K562 (cell line): Measurements from ENCODE around the gene RPL26. TPM values are rescaled to one million over a fixed set of nuclear protein-coding genes. Genes with fewer than 3 reads are reported as not detected.

Experiments
- ATAC-seq: fragments of 200-7000 bp; cut with Tn5 transposase; 3 replicates; pipeline ENCODE4 v1.9.1; 2020; ENCODE audit warnings: moderate library complexity
- BruUV-seq: library from RNA; stranded (reverse); fragments of 400-500 nt; replicated peaks from 2 replicates; lab custom pipeline; 2021; lab: Mats Ljungman, UMichigan
- CTCF ChIA-PET: fragments of 300-600 bp; formaldehyde crosslinking; extraction: SDS; loops from one replicate; lab custom pipeline; 2021; ENCODE audit warnings: low intra/inter-chr PET ratio; lab: Yijun Ruan, JAX
- POLR2A ChIA-PET: fragments of 300-600, 350-650 bp; sonication (Branson Sonifier 250); formaldehyde crosslinking; extraction: SDS; loops from one replicate; lab custom pipeline; 2021; ENCODE audit warnings: antibody characterized with exemption, inconsistent platforms; lab: Yijun Ruan, JAX
- DNase-seq, 4 experiments: peaks; one replicate each; pipeline versions ENCODE4 v3.0.0 to v3.0.0-alpha.2; 2011 to 2018; ENCODE audit warnings: low spot score in 3 of 4, mixed read lengths in 3 of 4; ENCODE audit errors: extremely low read depth in 1 of 4
- FAIRE-seq: peaks from 2 replicates; lab custom pipeline; 2011; peaks lifted over from hg19 to GRCh38; lab: Jason Lieb, UNC
- H2AFZ ChIP-seq: 2 replicates; pipeline ENCODE4 v1.6.0; 2011; ENCODE audit warnings: low read depth, low read length, control low read depth, inconsistent platforms
- H3K27ac ChIP-seq: fragments of 200-600 bp; 3 replicates; pipeline ENCODE4 v1.8.0; 2011; ENCODE audit warnings: low read depth, mild to moderate bottlenecking, control low read depth, inconsistent platforms, low read length, moderate library complexity, mixed read lengths; ENCODE audit errors: extremely low read depth
- H3K27me3 ChIP-seq, 2 experiments: fragments of 300-600 bp in 1 of 2; 2 replicates in 1 of 2; 3 replicates in 1 of 2; pipeline versions ENCODE4 v1.6.0 to v1.8.0; 2011; ENCODE audit warnings: inconsistent platforms in 2 of 2, low read length in 2 of 2, mild to moderate bottlenecking in 1 of 2, mixed read lengths in 1 of 2, moderate library complexity in 1 of 2; ENCODE audit not compliant: control insufficient read depth in 2 of 2, insufficient read depth in 2 of 2
- H3K36me3 ChIP-seq: fragments of 300-600 bp; 3 replicates; pipeline ENCODE4 v1.8.0; 2011; ENCODE audit warnings: mild to moderate bottlenecking, low read length, inconsistent platforms; ENCODE audit not compliant: control insufficient read depth, insufficient read depth
- H3K4me1 ChIP-seq, 2 experiments: fragments of 200-600 bp in 1 of 2; replicated peaks in 1 of 2; 2 replicates in 1 of 2; 3 replicates in 1 of 2; pipeline versions ENCODE4 v1.5.1 to v1.8.0; 2011; ENCODE audit warnings: inconsistent platforms in 2 of 2, low read length in 2 of 2, mild to moderate bottlenecking in 1 of 2, mixed read lengths in 1 of 2, moderate library complexity in 1 of 2; ENCODE audit not compliant: control insufficient read depth in 2 of 2, insufficient read depth in 2 of 2
- H3K4me2 ChIP-seq: 2 replicates; pipeline ENCODE4 v1.6.1; 2011; ENCODE audit warnings: low read length, control low read depth, inconsistent platforms, mixed read lengths; ENCODE audit not compliant: insufficient read depth
- H3K4me3 ChIP-seq: fragments of 200-600 bp; sonication (generic), shearing (Covaris generic); 2 replicates; pipeline ENCODE4 v1.5.1; 2016; ENCODE audit warnings: control low read depth, inconsistent platforms
- H3K79me2 ChIP-seq: fragments of 200-600 bp; 3 replicates; pipeline ENCODE4 v1.8.0; 2011; ENCODE audit warnings: low read length, inconsistent platforms; ENCODE audit not compliant: control insufficient read depth, insufficient read depth
- H3K9ac ChIP-seq, 2 experiments: 2 replicates each; pipeline versions ENCODE4 v1.6.0 to v1.6.1; 2011; ENCODE audit warnings: low read depth in 2 of 2, low read length in 2 of 2, control low read depth in 1 of 2, inconsistent platforms in 1 of 2, mild to moderate bottlenecking in 1 of 2, mixed read lengths in 1 of 2; ENCODE audit not compliant: insufficient read depth in 1 of 2
- H3K9me1 ChIP-seq: one replicate; pipeline ENCODE4 v1.6.0; 2011; ENCODE audit warnings: inconsistent platforms, mild to moderate bottlenecking, low read length, moderate library complexity; ENCODE audit not compliant: control insufficient read depth, insufficient read depth
- H3K9me3 ChIP-seq: replicated peaks from 2 replicates; pipeline ENCODE4 v1.5.1; 2011; ENCODE audit warnings: low read depth, low read length, inconsistent platforms; ENCODE audit not compliant: control insufficient read depth, insufficient read depth
- H4K20me1 ChIP-seq: replicated peaks from 2 replicates; pipeline ENCODE4 v1.6.1; 2011; ENCODE audit warnings: low read length, inconsistent platforms, mixed read lengths; ENCODE audit not compliant: control insufficient read depth, insufficient read depth
- ADNP ChIP-seq: fragments of 200-800 bp; sonication (Bioruptor generic); IDR thresholded peaks from 2 replicates; pipeline ENCODE4 v1.6.1; 2016; ENCODE audit warnings: missing genetic modification characterization, missing compliant biosample characterization
- BCOR ChIP-seq: fragments of 450-650 bp; IDR thresholded peaks from 2 replicates; pipeline ENCODE4 v1.6.1; 2016
- CBX1 ChIP-seq: sonication (generic); IDR thresholded peaks from 2 replicates; pipeline ENCODE4 v1.6.1; 2016; ENCODE audit warnings: antibody characterized with exemption, low read depth, mild to moderate bottlenecking
- ESRRA ChIP-seq: fragments of 450-650 bp; IDR thresholded peaks from 2 replicates; pipeline ENCODE4 v1.6.1; 2014; ENCODE audit warnings: low read depth, mild to moderate bottlenecking, moderate library complexity, borderline replicate concordance
- HDAC2 ChIP-seq: fragments of 450-650 bp; IDR thresholded peaks from 2 replicates; pipeline ENCODE4 v1.6.1; 2016; ENCODE audit warnings: mild to moderate bottlenecking
- KDM1A ChIP-seq, 2 experiments: fragments of 450-650 bp; IDR thresholded peaks; 2 replicates each; pipeline ENCODE4 v1.6.1; 2016; ENCODE audit warnings: mild to moderate bottlenecking in 2 of 2
- LCOR ChIP-seq: sonication (generic); formaldehyde crosslinking; IDR thresholded peaks from 2 replicates; pipeline ENCODE4 v1.8.0; 2022; ENCODE audit warnings: mild to moderate bottlenecking, missing genetic modification reagents
- MIER1 ChIP-seq: fragments of 450-650 bp; IDR thresholded peaks from 2 replicates; pipeline ENCODE4 v1.6.1; 2016; ENCODE audit warnings: antibody characterized with exemption, mild to moderate bottlenecking, low read depth
- RBM25 ChIP-seq: fragments of 200-400 bp; formaldehyde crosslinking; IDR thresholded peaks from 2 replicates; pipeline ENCODE4 v1.6.1; 2018; ENCODE audit warnings: low read length, low read depth, moderate library complexity; ENCODE audit not compliant: severe bottlenecking
- RCOR1 ChIP-seq, 2 experiments: IDR thresholded peaks; 2 replicates each; pipeline ENCODE4 v1.6.1; 2012; ENCODE audit warnings: low read depth in 2 of 2, low read length in 2 of 2, borderline replicate concordance in 1 of 2, improper control_type of control experiment in 1 of 2
- SMARCA5 ChIP-seq: fragments of 450-650 bp; IDR thresholded peaks from 2 replicates; pipeline ENCODE4 v1.6.1; 2016
- XRCC3 ChIP-seq: fragments of 450-650 bp; IDR thresholded peaks from 2 replicates; pipeline ENCODE4 v1.6.1; 2017; ENCODE audit warnings: mild to moderate bottlenecking, moderate library complexity
- ZNF75A ChIP-seq: fragments of 450-650 bp; formaldehyde crosslinking; IDR thresholded peaks from 2 replicates; pipeline ENCODE4 v1.4.0; 2020; ENCODE audit warnings: mild to moderate bottlenecking
- WGBS: fragments of 100-300 bp; shearing (Covaris generic); methylation state at CpG from one replicate; pipeline ENCODE4 v1.1.6; 2016; ENCODE audit warnings: low coverage, mixed read lengths; ENCODE audit not compliant: insufficient coverage; ENCODE audit errors: missing lambda C conversion rate; 5-methylcytosine and 5-hydroxymethylcytosine counted together
- in situ Hi-C: fragments of 300-500 bp; cut with MboI; formaldehyde crosslinking; loops from 4 replicates; pipeline ENCODE4 v1.15.0; 2018; ENCODE audit warnings: inconsistent platforms, mixed read lengths
- intact Hi-C: fragments of 100-400 bp; cut with micrococcal nuclease; formaldehyde crosslinking; loops from 2 replicates; pipeline ENCODE4 v1.14.2; 2022
- polyA plus RNA-seq, 8 experiments: library from polyadenylated mRNA; depleted of rRNA in 4 of 8; stranded (reverse) in 5 of 8; unstranded in 3 of 8; fragments of >200 nt; fragmentation: Nextera tagmentation in 2 of 8; fragmentation: Illumina TruSeq in 1 of 8; extraction: Ambion mirVana in 2 of 8; extraction: Trizol in 1 of 8; gene quantifications; 2 replicates each; pipeline versions ENCODE4 v1.2.1 to v1.2.3, GENCODE V29; 2011 to 2014; ENCODE audit warnings: inconsistent platforms in 1 of 8, missing spikeins in 1 of 8
- total RNA-seq, 7 experiments: library from RNA; depleted of rRNA in 6 of 7; stranded (reverse); fragments of >200 nt in 6 of 7; fragmentation: Illumina TruSeq in 2 of 7; extraction: Trizol in 2 of 7; gene quantifications; 2 replicates each; pipeline versions ENCODE4 v1.2.1 to v1.2.3, GENCODE V29; 2011 to 2021; ENCODE audit warnings: low replicate concordance in 1 of 7
- TF ChIP-seq, protein P1 (sequence below), 2 experiments: fragments of 450-650 bp in 1 of 2; sonication (generic) in 1 of 2; formaldehyde crosslinking in 1 of 2; IDR thresholded peaks in 1 of 2; conservative IDR thresholded peaks in 1 of 2; 2 replicates each; pipeline versions ENCODE4 v1.6.1 to v1.8.1; 2016 to 2023; ENCODE audit warnings: mild to moderate bottlenecking in 2 of 2, moderate library complexity in 2 of 2, inconsistent platforms in 1 of 2, missing genetic modification reagents in 1 of 2

The RPL26 gene
- total and polyA plus RNA-seq, 9 of the 15 experiments (the other 6 are each of a cell fraction or from before 2014, with no cell fraction given) = 1,474 to 4,074 (median 2,904) TPM

DNA sequence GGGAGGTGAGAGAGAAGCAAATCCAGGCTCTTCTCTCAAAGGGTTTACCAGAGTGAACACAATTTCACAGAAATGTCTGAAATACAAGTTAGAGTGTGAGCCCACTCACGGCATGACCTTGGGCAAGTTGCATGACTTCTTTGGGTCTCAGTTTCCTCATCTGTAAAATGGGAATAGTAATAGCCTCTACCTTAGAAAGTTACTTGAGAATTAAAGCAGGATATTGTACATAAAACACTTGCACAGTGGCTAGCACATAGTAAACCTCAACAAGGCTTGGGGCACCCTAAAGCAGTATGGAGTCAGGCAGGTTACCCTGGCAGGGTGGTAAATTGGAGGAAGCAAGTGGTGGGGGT lies 27.9 kb upstream of the RPL26 start:
- FAIRE-seq = no peak
- Histone ChIP-seq H3K4me1 (peaks cover 8 to 13% of the 10 kb centered on the region in 2 experiments; a peak in 4 of 5 replicates), H4K20me1 (no peaks in the 10 kb centered on the region), H3K27ac (no peak overlapping the region), H3K4me2 (no peak overlapping the region), H3K27me3 (no peaks in the 10 kb centered on the region), H3K9ac (no peak overlapping the region), H3K9me3 (no peaks in the 10 kb centered on the region), H2AFZ (no peak overlapping the region), H3K79me2 (no peaks in the 10 kb centered on the region), H3K9me1 (no peaks in the 10 kb centered on the region), H3K4me3 (no peak overlapping the region), H3K36me3 (no peaks in the 10 kb centered on the region)
- CTCF ChIA-PET = interaction anchor here (0.8 kb wide), 1 partner anchor 375 kb away, joined by 3 read pairs; no protein-coding TSS in a partner anchor
- TF ChIP-seq, protein P1, sequence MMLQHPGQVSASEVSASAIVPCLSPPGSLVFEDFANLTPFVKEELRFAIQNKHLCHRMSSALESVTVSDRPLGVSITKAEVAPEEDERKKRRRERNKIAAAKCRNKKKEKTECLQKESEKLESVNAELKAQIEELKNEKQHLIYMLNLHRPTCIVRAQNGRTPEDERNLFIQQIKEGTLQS (IDR thresholded peaks at IDR 0.05) = 0 out of 2 replicates have a peak, but pooled peaks have one; percentile 26
- TF ChIP-seq, protein P1 (CRISPR knock-in tag; conservative IDR thresholded peaks at IDR 0.05) = no peak
- TF ChIP-seq LCOR (no peak), KDM1A (IDR thresholded peaks at IDR 0.05) (peak; percentile 67 to 84), RCOR1 (IDR thresholded peaks at IDR 0.05; ENCODE audit: borderline replicate concordance in 1 of 2, low read depth in 2 of 2, low read length in 2 of 2) (peak; percentile 46 to 54; a peak in 2 of 4 replicates), ZNF75A (no peak), CBX1 (peak; percentile 43; the same call in 1 of the 2 replicates), SMARCA5 (peak; percentile 87), ADNP (peak; percentile 90), XRCC3 (no peak), RBM25 (peak; percentile 99), HDAC2 (peak; percentile 82), ESRRA (peak; percentile 61; the same call in 1 of the 2 replicates), MIER1 (no peak), BCOR (peak; percentile 94)
- 36% methylated on average over 1 of the region's 1 CpG for WGBS
- in situ Hi-C loops (no loop called here), intact Hi-C loops (loop anchor here (10.0 kb wide), 1 partner anchor 334 kb away; the partner anchor contains the start of gene CCDC42)
- ATAC-seq = no peak
- DNase-seq = no peak
- POLR2A ChIA-PET = interaction anchor here (0.6 to 1.0 kb wide), 4 partner anchors 9 to 230 kb away, joined by 3 to 5 read pairs (median 4); no protein-coding TSS in a partner anchor
- no TSS peak for BruUV-seq
